ENCODE measurements around the gene DNAL4. TPM values are rescaled to one million over a fixed set of nuclear protein-coding genes. Genes with fewer than 3 reads are reported as not detected.
A peak's percentile ranks its signal among the peaks of the same experiment; 100 is the strongest.

Gene DNAL4
- total RNA-seq = 10 to 100 TPM in 4 of 10 donors, 1 to 10 TPM in 6; 8.3 to 11.7 (median 9.9) TPM
- 10 to 100 TPM in 1 of 2 donors, 1 to 10 TPM in 1; 7.7 to 10.7 TPM for polyA plus RNA-seq
- long read RNA-seq, donor 1, transcript DNAL4-201 (4 exons, 1,504 nt) = major isoform, 6 of 10 reads
- long read RNA-seq, donor 1, partial matches to known transcripts = 1 of 10 reads
- long read RNA-seq, donor 1, other reads (novel, unspliced or antisense) = 2 of 10 reads
- long read RNA-seq, donor 2, partial matches to known transcripts = 0 of 10 reads
- long read RNA-seq, donor 2, other reads (novel, unspliced or antisense) = 2 of 10 reads
- long read RNA-seq, donor 3, transcript DNAL4-201 (4 exons, 1,504 nt) = major isoform, 13 of 16 reads
- long read RNA-seq, donor 3, partial matches to known transcripts = 1 of 16 reads
- long read RNA-seq, donor 3, other reads (novel, unspliced or antisense) = 1 of 16 reads

- ATAC-seq = peak; percentile 94 to 99 (median 98)
- H3K36me3 ChIP-seq = peaks cover 0 to 17% (median 0%) of the 10 kb centered on the region in 9 donors
- peak within 1 kb of the TSS; percentile 52 to 93 (median 85) for H3K27ac ChIP-seq
- peaks cover 0 to under 1% (median 0%) of the 10 kb centered on the region in 11 donors for H3K9me3 ChIP-seq
- peak; percentile 89 to 97 for DNase-seq
- WGBS, 2 donors = 0 to 1% methylated on average over 43 to 47 of the region's 47 CpGs
- peak within 1 kb of the TSS; percentile 67 to 97 (median 74) for H3K4me3 ChIP-seq
- H3K4me1 ChIP-seq = peaks cover 4 to 24% (median 21%) of the 10 kb centered on the region in 9 donors
- H3K27me3 ChIP-seq = no peaks in the 10 kb centered on the region
- no peak for TF ChIP-seq CTCF (IDR thresholded peaks at IDR 0.05)
- intact Hi-C loops (cut with DNase I) = loop anchor here in 1 of 10 donors (5.0 kb wide), 1 partner anchor 48 kb away; the partner anchor contains the start of gene NPTXR
Measured at GRCh38 chr22:38793721-38794466, at the start of gene DNAL4. Gene DNAL4 (minus strand): TSS chr22:38794143. CDS start chr22:38782731, 11,412 bp downstream.

- Histone ChIP-seq H3K27me3 (peaks cover 0 to 66% (median 13%) of the 10 kb centered on the region in 7 donors), H3K4me3 (peak overlapping the region; percentile 18 to 64 (median 50)), H3K9me3 (no peaks in the 10 kb centered on the region), H3K27ac (peak overlapping the region in 8 of 10 donors; percentile 39 to 67 (median 60)), H3K36me3 (no peaks in the 10 kb centered on the region), H3K4me1 (peaks cover 3 to 20% (median 12%) of the 10 kb centered on the region in 9 donors)
- intact Hi-C loops (cut with DNase I) = loop anchor here in 7 of 10 donors (2.0 to 10.0 kb wide), 8 partner anchors 46 to 76 kb away; partner anchors contain the start of gene DNAL4 (in 1 of the 7)
- peak; percentile 53 to 80 (median 75) for ATAC-seq
- DNase-seq = peak in 1 of 2 donors; percentile 60
- TF ChIP-seq CTCF (IDR thresholded peaks at IDR 0.05) = peak in 6 of 9 donors; percentile 9 to 58 (median 42)
- 0 to 1% methylated on average over 64 to 68 of the region's 68 CpGs for WGBS, 2 donors
Measured at GRCh38 chr22:38843201-38843656, 49.3 kb upstream of the DNAL4 start.

GRCh38 chr22:38842512-38843200 lies 48.7 kb upstream of the DNAL4 start:
- Histone ChIP-seq H3K4me1 (peaks cover 3 to 20% (median 12%) of the 10 kb centered on the region in 9 donors), H3K36me3 (no peaks in the 10 kb centered on the region), H3K9me3 (no peaks in the 10 kb centered on the region), H3K27ac (peak overlapping the region in 8 of 10 donors; percentile 39 to 67 (median 60)), H3K4me3 (peak overlapping the region; percentile 18 to 64 (median 50)), H3K27me3 (peaks cover 0 to 66% (median 13%) of the 10 kb centered on the region in 7 donors)
- no peak for TF ChIP-seq CTCF (IDR thresholded peaks at IDR 0.05)
- intact Hi-C loops (cut with DNase I) = loop anchor here in 7 of 10 donors (2.0 to 10.0 kb wide), 8 partner anchors 45 to 75 kb away; partner anchors contain the start of gene DNAL4 (in 1 of the 7)
- DNase-seq (no peak), ATAC-seq (no peak)
- WGBS, 2 donors = 21 to 22% methylated on average over 33 to 34 of the region's 34 CpGs
